IPS-NIHi7 (cell line): ENCODE results near the gene SLC28A3.
"Not testable (repeated sequence)": the region's sequence is repeated elsewhere in the genome, so short reads cannot be mapped to it uniquely, and the experiment has no call there.

Experiments
- DNase-seq: peaks from one replicate; pipeline ENCODE4 v3.0.0; 2012; ENCODE audit warnings: mixed read lengths; ENCODE audit errors: extremely low spot score

SLC28A3 gene

GRCh38 chr9:84340535-84340934, at the start of gene SLC28A3:
SLC28A3 (minus strand) TSS chr9:84340758; CDS start chr9:84340633, 125 bp downstream.
- DNase-seq, result no peak

- DNase-seq, result not testable (repeated sequence)
Observed at GRCh38 chr9:84390254-84390653, 49.7 kb upstream of the SLC28A3 start.

- no peak for DNase-seq
Observed at GRCh38 chr9:84387821-84388220, 47.3 kb upstream of the SLC28A3 start.

GRCh38 chr9:84386753-84387152, 46.2 kb upstream of the SLC28A3 start:
- DNase-seq, result no peak

GRCh38 chr9:84385386-84386040, 45.0 kb upstream of the SLC28A3 start:
- no peak for DNase-seq

GRCh38 chr9:84384617-84385016, 44.1 kb upstream of the SLC28A3 start:
- DNase-seq, result no peak

GRCh38 chr9:84383178-84383577, 42.6 kb upstream of the SLC28A3 start:
- no peak for DNase-seq

GRCh38 chr9:84382720-84383119, 42.2 kb upstream of the SLC28A3 start:
- no peak for DNase-seq

GRCh38 chr9:84381508-84381907, 41.0 kb upstream of the SLC28A3 start:
- DNase-seq, result no peak

GRCh38 chr9:84379740-84380139, 39.2 kb upstream of the SLC28A3 start:
- DNase-seq, result no peak

GRCh38 chr9:84375954-84376353, 35.4 kb upstream of the SLC28A3 start:
- no peak for DNase-seq

GRCh38 chr9:84374516-84374915, 34.0 kb upstream of the SLC28A3 start:
- DNase-seq, result no peak

- no peak for DNase-seq
Observed at GRCh38 chr9:84374013-84374412, 33.5 kb upstream of the SLC28A3 start.

GRCh38 chr9:84371737-84372136, 31.2 kb upstream of the SLC28A3 start:
- no peak for DNase-seq

GRCh38 chr9:84368601-84369000, 28.0 kb upstream of the SLC28A3 start:
- DNase-seq, result no peak

GRCh38 chr9:84367726-84368125, 27.2 kb upstream of the SLC28A3 start:
- not testable (repeated sequence) for DNase-seq

- DNase-seq, result no peak
Observed at GRCh38 chr9:84366683-84367082, 26.1 kb upstream of the SLC28A3 start.

- DNase-seq, result not testable (repeated sequence)
Observed at GRCh38 chr9:84364894-84365490, 24.4 kb upstream of the SLC28A3 start.

- no peak for DNase-seq
Observed at GRCh38 chr9:84361645-84362044, 21.1 kb upstream of the SLC28A3 start.

GRCh38 chr9:84357275-84357674, 16.7 kb upstream of the SLC28A3 start:
- no peak for DNase-seq

GRCh38 chr9:84354035-84354434, 13.5 kb upstream of the SLC28A3 start:
- no peak for DNase-seq

GRCh38 chr9:84349671-84350070, 9.1 kb upstream of the SLC28A3 start:
- no peak for DNase-seq

GRCh38 chr9:84343111-84343521, 2.6 kb upstream of the SLC28A3 start:
- no peak for DNase-seq

GRCh38 chr9:84339962-84340361, 596 bp downstream of the SLC28A3 start:
- DNase-seq, result no peak
